Stimulated activated CD8-positive, alpha-beta memory T cell treated with anti-CD3 and anti-CD28 coated beads, Interleukin-4, amount 100 ng/mL, for 48 hours (primary cell): ENCODE data around the gene HLF.

ENCODE experiments used
- DNase-seq: peaks from one replicate; pipeline ENCODE4 v3.0.0-alpha.2; 2020

The HLF gene

GRCh38 chr17:55368706-55369105, 103.9 kb downstream of the HLF start:
- DNase-seq = no peak
